ENCODE measurements around the gene PTCRA.
A peak's percentile ranks its signal among the peaks of the same experiment; 100 is the strongest.
"Not testable (repeated sequence)": the region's sequence is repeated elsewhere in the genome, so short reads cannot be mapped to it uniquely, and the experiment has no call there.

PTCRA gene

GRCh38 chr6:42907336-42907735 is 8.5 kb upstream of the PTCRA start:
- DNase-seq, result no peak

GRCh38 chr6:42909835-42910234 is 6.0 kb upstream of the PTCRA start:
- no peak for DNase-seq

- DNase-seq, result no peak
Observed at GRCh38 chr6:42911171-42912021, 4.5 kb upstream of the PTCRA start.

- DNase-seq, result no peak
Observed at GRCh38 chr6:42914546-42914945, 1.3 kb upstream of the PTCRA start.

GRCh38 chr6:42916288-42916687 is 435 bp downstream of the PTCRA start:
- DNase-seq, result no peak

- DNase-seq, result no peak
Observed at GRCh38 chr6:42921801-42922200, 5.9 kb downstream of the PTCRA start.

- peak in 1 of 2 experiments; percentile 42 for DNase-seq
Observed at GRCh38 chr6:42923666-42924065, 7.8 kb downstream of the PTCRA start.

- DNase-seq, result no peak
Observed at GRCh38 chr6:42925248-42925857, 9.5 kb downstream of the PTCRA start.

- DNase-seq, result peak; percentile 99
Observed at GRCh38 chr6:42928986-42929820, 13.3 kb downstream of the PTCRA start, which contains the start of gene CNPY3. CNPY3 (plus strand) TSS chr6:42929480; CDS start chr6:42929571, 91 bp downstream.

- DNase-seq, result peak; percentile 91 to 95
Observed at GRCh38 chr6:42929821-42930360, 14.0 kb downstream of the PTCRA start.

GRCh38 chr6:42932412-42932811 is 16.6 kb downstream of the PTCRA start:
- DNase-seq, result no peak

- peak; percentile 96 to 98 for DNase-seq
Observed at GRCh38 chr6:42933205-42933604, 17.4 kb downstream of the PTCRA start.

GRCh38 chr6:42935322-42935721 is 19.5 kb downstream of the PTCRA start:
- DNase-seq, result no peak

GRCh38 chr6:42936398-42936797 is 20.5 kb downstream of the PTCRA start:
- DNase-seq, result no peak

- no peak for DNase-seq
Observed at GRCh38 chr6:42937548-42938427, 21.9 kb downstream of the PTCRA start.

GRCh38 chr6:42938428-42938796 is 22.6 kb downstream of the PTCRA start:
- no peak for DNase-seq

GRCh38 chr6:42938987-42939809 is 23.3 kb downstream of the PTCRA start:
- DNase-seq, result no peak

- DNase-seq, result no peak
Observed at GRCh38 chr6:42939810-42940167, 23.9 kb downstream of the PTCRA start.

GRCh38 chr6:42940493-42941045 is 24.7 kb downstream of the PTCRA start:
- DNase-seq, result no peak

- DNase-seq, result not testable (repeated sequence)
Observed at GRCh38 chr6:42941356-42941755, 25.5 kb downstream of the PTCRA start.

GRCh38 chr6:42942444-42942843 is 26.6 kb downstream of the PTCRA start:
- DNase-seq, result no peak
